Inferior parietal cortex (tissue), 1 donor: ENCODE results near the gene DYRK1A.
"Not testable (repeated sequence)": the region's sequence is repeated elsewhere in the genome, so short reads cannot be mapped to it uniquely, and the experiment has no call there.

Experiments
- DNase-seq: peaks from one replicate; pipeline ENCODE4 v3.0.0-alpha.2; 2016; ENCODE audit errors: extremely low spot score

DYRK1A gene

DNA sequence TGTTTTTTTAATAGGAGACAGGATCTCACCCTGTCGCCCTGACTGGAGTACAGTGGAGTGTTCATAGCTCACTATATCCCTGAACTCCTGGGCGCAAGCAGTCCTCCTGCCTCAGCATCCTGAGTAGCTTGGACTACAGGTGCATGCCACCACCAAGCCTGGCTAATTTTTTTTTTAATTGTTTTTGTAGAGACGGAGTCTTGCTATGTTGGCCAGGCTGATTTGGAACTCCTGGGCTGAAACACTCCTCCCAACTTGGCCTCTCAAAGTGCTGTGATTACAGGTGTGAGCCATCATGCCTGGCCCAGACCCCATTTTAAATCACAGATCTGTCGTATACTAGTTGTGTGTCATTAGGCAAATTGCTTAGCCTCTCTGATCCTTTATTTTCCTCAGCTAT, 161.1 kb downstream of the DYRK1A start:
- DNase-seq: no peak

DNA sequence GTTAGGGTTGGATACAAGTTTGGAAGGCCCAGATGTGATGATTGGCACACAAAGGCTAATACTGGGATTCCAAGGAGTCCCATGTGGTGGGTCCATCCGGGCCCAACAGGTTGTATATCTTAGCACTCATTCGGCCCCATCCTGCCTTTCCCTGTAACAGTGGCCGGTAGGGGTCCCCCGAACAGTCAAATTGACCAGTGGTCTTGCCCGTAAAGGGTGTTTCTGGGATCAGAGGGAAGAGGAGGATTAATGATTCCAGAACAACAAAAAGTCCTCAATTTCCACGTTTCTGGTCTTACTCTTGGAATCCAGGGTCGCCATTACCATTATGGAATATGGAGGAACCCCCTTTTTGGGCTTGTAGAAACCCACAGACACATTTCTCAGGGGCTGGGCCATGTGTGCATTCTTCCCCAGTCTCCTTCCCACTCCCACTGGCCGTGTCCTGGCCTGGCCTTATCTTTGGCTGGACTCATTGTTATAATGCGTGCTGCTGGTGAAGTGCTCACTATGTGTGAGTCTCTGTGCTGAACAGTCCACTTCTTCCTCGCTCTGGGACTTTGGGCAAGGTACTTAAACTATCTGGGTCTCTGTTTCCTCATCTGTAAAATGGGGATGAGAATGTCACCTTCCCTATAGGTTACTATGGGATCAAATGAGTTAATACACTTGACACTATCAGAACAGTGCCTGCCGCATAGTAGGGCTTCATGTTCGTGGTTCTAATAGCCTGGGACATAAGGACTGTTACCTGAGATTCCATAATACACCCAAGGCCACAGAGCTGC, 161.8 kb downstream of the DYRK1A start:
- no peak for DNase-seq

DNA sequence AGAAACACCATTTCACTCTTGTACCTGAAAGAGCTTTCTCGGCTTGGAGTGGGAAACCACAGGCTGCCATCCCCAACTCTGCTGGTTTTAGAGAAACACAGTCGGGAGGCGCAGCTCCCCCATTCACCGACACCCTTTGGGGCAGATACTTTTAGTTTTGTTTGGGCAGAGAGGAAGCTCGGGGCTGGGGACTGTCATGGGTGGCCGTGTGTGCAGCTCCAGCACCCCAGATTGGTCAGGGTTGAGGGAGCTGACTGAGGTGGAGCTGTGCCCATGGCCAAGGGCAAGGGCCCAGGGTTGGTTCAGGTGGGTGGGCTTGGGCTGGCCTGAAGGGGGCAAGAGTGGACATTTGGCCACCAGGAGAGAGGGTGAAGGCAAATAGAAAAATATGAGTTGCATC, 163.1 kb downstream of the DYRK1A start:
- DNase-seq: no peak

DNA sequence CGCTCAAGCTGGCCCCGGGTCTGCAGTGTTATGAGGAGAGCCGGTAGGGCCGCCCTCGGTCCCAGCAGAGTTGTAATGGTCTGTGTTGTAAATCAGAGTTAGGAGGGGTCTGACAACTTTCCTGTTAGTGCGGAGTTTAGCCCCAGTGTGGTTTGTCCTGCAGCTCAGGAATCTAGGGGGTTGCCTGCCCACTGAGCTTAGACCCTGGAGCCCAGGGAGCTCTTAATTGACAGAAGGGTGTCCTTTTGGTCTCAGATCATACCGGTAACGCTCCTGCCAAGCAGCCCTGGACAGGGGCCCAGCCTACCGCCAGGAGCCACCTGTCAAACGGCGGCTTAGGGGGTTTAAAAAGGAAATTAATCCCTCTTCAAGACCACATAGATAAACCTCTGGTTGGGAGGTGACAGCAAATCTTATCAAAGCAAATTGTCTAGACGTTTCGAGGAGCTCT, 164.4 kb downstream of the DYRK1A start:
- no peak for DNase-seq

DNA sequence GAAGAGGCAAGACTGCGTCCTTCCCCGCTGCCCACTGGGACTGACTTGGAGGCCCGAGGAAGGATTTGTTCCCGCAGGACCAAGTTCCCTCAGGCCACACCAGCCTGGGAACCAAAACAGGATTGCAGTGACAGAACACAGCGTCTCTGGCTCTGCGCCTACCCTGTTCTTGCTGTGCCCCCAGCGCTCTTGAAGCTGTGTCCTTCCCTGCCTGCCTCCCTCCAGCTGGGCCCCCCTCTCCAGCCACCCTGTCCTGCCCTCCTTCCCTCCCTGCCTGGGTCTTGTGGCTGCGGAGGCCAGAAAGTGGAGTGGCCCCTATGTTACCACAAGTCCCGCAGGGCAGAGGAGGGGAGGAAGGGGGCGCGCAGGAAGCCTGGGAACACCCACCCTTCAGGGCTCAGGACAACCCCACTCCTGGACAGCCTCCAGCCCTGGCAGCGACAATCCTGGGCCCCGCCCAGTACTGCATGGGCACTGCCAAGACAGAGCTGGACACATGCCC, 164.9 kb downstream of the DYRK1A start:
- DNase-seq: no peak

DNA sequence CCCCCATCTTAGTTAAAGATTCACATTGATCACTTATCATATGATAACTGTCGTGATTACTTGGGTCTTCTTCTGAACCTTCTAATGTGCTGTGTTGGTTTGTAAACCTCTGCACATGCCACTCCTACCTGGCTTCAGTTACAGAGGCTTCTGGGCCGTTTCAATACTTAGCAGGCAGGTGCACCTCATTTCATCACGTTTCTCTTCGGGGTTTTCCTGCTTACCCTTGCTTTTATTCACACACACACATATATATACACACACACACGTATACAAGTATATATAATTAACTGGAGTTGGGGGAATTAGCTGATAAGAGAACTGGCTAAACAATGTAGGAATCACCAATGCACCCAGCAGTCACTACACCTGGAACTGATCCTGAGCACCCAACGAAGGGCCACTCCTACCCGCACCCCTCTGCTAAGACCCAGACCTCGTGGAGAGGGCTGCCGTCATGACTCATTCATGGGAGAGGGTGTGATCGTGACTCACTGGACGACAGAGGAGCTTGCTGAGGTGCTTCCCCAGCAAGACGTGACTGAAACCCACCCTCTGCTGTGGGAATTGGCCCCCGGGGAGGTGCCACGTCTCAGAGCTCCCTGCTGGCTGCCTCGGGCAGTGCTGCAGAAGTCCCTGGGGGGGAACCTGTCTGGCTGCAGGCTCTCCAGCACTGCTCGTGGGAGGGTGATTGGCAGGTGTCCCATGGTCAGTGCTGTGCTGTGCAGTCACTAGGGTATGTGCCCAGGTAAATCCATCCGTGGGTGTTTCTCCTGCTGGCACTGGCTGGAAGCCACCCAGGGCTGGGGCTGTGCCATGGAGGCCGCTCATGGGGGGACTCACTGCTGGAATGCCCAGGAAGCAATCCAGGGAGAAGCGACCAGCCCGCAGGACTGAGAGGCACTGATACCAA, 166.6 kb downstream of the DYRK1A start:
- DNase-seq: no peak

DNA sequence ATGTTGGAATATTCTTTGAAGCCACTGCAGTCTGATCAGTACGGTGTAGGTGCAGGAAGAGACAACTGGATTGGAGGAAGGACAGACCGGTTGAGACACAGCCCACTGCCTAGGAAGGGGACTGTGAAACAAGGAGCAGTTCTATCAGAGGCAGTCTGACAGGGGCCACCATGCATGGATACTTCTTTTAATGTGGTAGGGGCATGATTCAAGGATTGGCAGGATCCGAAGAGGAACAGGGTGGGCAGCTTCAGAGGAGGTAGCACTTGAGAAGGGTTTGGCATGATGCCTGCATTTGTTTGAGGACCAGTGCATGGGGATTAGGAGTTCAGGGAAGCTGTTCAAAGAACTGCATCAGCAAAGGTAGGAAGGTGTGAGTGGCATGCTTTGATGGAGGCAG, 167.9 kb downstream of the DYRK1A start:
- DNase-seq: no peak

DNA sequence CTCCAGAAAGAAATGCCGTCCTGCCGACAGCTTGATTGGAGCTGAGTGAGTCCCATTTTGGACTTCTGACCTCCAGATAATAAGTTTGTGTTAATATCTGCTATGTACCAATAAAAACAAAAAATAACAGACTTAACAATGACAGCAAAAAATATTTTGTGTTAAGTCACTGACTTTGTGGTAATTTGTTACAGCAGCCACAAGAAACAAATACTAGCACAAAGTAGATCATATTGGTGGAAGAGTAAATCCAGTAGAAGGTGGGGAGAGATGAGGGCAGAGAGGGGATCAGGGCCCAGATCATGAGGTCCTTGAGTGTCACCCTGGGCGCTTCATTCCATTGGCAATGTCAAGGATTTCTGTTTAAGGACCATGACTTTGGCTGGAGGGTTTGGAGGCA, 168.6 kb downstream of the DYRK1A start:
- DNase-seq: no peak

DNA sequence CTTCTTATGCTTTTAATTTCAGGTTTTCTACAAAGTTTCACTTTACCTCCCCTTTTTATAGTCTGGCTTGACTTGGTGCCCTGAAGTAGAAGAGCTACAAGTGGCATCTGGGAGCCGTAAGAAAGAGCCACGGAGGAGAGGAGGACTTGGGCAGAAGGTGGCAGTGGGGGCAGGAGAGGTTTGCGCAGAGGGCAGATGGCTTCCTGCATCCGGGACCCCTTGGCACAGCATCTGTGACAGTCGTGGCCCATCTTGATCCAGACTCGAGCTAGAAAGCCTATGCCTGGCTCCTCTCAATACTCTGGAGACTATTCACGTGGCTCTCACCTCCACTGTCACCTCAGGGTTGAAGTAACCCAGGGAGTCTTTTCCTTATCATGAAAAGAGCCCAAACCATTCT, 169.1 kb downstream of the DYRK1A start:
- DNase-seq: no peak

DNA sequence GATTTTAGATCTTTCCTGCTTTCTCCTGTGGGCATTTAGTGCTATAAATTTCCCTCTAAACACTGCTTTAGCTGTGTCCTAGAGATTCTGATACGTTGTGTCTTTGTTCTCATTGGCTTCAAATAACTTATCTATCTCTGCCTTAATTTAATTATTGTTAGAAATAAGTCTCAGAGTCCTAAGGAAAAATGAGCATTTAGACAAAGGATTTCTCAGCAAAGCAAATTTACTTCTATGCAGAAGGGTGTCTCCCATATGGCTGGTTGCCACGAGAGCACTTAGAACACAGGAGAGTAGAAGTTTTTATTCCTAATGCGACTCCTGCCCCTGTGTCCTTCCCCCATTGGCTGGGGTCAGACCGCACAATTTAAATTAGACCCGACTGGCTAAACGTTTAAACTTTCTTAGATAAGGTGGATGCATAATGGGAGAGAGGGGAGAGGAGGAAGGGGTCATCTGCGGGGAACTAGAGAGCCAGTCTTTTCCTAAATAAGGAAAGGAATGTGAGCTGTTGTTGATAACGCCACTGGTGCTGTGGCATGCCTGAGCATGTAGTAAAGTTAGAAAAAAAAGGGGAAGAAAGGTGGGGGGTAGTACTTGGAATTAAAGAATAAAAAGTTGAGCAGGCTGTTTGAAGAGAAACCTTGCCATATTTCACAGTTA, 170.2 kb downstream of the DYRK1A start:
- DNase-seq: no peak

DNA sequence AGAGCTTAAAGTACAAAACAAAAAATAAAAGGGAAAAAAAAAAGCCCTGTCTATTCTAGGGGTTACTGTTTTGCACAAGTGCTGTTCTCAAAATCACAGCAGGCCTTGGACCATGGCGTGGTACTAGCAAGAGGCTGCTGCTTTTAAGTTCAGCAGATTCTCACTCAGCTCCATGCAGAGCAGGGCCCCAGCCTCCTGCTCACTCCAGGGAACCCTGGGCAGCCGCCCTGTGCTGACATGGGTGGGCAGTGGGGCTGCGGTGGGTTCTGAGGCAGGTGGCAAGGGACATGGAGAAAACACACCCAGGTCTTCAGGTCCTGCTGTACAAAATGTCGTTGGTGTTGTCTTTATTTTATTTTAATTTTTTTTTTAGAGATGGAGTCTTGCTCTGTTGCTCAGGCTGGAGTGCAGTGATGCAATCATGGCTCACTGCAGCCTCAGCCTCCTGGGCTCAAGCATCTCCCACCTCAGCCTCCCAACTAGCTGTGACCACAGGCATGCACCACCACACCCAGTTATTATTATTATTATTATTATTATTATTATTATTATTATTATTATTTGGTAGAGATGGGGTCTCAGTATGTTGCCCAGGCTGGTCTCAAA, 170.9 kb downstream of the DYRK1A start:
- DNase-seq: no peak

DNA sequence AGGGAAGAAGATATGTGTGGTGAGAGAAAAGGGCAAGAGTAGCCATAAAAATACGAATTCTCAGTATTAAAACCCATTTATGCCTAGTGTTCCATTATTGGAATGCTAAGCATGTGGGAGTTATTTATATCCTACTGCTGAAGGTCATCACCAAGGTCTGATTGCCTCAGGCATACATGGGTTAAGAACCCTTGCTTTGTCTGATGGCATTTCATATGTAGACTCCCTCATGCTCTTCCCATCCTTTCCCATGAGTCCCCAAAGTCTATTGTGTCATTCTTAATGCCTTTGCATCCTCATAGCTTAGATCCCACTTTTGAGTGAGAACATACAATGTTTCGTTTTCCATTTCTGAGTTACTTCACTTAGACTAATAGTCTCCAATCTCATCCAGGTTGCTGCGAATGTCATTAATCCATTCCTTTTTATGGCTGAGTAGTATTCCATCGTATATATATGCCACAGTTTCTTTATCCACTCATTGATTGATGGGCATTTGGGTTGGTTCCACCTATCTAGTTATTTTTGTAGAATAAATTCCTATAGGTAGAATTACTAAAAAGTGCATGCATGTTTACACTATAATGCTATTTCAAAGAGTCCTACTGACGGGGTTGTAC, 172.5 kb downstream of the DYRK1A start:
- no peak for DNase-seq

DNA sequence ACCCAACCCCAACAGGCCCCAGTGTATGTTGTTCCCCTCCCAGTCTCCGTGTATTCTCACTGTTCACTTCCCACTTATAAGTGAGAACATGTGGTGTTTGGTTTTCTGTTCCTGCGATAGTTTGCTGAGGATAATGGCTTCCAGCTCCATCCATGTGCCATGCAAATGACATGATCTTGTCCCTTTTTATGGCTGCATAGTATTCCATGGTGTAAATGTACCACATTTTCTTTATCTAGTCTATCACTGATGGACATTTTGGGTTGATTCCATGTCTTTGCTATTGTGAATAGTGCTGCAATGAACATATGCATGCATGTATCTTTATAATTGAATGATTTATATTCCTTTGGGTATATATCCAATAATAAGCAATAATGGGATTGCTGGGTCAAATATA, 174.6 kb downstream of the DYRK1A start:
- DNase-seq: not testable (repeated sequence)

DNA sequence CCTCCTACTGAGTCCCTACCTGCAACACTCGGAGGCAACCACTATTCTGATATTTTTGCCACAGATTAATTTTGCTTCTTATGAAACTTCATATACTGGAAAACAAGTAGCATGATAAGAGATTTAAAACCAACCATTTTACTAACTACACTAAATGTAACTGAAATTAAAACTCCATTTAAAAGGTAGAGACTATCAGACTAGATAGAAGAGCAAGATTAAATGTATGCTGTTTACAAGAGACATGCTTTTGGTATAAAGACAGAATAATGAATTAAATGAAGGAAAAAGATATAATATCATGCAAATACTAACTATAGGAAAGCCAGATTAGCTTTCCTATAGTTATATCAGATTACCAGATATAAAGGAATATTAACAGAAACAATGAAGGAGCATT, 175.9 kb downstream of the DYRK1A start:
- no peak for DNase-seq

DNA sequence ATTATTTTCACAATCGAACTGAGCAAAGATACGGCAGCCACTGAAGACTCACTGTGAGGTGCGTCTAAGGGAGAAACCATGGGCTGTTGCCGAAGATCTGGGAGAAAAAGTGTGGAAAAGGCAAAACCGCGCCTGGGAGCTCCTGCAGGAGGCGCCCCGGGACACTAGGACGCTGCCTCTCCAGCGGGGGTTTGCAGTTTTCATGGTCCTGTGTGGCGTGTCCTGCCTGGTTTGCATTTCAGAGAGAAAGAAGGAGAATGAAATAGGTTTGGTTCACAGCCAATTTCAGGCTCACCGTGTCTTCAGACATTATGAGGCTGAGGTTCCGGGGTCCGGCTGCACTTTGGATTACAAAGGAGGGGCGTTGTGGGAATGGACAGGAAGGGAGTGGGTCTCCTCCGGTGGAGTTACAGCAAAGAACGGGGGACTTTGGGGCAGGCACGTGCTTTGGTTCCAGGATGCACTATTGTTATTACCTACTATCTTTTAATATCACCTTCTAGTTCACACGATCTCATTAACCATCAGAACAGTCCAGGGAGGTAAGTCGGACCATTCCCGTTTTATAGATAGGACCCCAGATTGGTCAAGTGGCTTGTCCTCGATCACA, 179.8 kb downstream of the DYRK1A start:
- no peak for DNase-seq

DNA sequence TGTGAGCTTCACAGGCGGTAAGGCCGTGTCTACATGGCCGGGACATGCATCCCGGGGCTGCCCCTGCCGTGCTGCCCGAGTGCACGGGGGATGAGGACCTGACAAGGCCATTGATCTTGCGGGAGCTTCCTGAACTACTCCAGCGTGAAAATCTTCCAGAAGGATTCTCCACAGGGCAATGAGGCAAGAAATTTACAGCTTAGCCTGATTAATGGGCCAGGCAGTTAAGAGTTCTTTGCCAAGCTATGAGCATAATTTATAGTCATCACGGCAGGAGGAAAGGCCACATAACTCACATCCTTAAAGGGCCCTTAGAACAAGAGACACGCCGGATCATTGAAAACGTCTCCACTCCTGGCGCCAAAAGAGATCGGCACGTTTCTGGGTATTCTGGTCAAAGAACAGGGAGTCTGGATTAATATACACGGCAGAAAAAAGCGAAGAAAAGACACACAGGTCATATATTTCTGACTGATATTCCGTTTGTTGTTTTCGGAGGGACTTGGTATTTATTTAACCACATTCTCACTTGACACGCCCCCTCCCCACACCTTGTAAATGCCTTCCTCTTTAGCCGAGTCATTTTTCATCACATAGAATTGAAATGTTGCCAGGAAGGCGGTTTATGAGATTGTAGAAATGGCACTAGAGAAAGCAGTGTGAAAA, 180.5 kb downstream of the DYRK1A start:
- DNase-seq: no peak

DNA sequence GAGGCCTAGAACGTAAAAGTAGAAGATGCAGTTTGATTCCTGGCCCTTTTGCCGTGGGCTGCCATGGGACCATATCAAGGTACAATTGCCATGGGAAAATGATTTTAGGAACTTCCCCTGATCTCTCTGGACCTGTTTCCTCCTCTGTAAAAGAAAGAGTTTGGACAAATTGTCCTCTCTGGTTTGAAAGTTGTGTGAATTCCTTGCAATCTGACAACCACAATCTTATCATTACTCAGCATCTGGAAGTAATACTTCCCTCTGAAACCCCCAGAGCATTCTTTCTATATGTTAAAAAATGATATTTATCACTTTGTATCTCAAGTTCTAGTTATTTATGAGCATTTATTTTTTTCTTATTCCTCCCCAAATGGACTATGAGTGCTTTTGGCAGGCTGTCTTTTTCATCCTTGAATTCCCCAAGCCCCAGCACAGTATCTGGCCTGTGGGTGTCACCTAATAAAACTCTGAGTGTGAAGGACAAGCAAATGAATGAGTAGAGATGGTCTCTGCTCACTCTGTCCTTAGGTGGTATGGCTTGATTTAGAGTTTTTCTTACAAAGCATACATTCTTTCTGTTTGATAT, 181.1 kb downstream of the DYRK1A start:
- no peak for DNase-seq

DNA sequence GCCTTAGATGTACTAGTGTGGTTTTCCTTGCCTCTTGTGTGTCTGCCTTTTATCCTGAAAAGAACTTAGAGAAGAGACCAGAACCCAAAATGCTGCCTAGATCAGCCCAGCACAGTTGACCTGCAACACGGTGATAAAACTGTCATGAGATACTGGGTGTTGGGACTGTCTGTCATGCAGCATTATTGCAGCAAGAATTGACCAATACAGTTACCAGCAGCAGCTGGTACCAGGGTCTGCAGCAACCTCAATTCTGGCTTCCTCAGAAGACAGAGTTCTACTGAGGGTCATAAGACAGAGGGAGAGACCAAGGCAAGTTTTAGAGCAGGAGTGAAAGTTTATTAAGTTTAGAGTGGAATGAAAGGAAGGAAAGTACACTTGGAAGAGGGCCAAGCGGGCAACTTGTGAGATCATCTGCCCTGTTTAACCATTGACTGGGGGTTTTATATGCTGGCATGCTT, 182.0 kb downstream of the DYRK1A start:
- no peak for DNase-seq

DNA sequence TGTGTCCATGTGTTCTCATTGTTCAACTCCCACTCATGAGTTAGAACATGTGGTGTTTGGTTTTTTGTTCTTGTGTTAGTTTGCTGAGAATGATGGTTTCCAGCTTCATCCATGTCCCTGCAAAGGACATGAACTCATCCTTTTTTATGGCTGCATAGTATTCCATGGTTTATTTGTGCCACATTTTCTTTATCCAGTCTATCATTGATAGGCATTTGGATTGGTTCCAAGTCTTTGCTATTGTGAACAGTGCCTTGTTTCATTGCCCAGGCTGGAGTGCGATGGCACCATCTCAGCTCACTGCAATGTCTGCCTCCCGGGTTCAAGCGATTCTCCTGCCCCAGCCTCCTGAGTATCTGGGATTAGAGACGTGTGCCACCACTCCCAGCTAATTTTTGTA, 183.2 kb downstream of the DYRK1A start:
- DNase-seq: not testable (repeated sequence)

DNA sequence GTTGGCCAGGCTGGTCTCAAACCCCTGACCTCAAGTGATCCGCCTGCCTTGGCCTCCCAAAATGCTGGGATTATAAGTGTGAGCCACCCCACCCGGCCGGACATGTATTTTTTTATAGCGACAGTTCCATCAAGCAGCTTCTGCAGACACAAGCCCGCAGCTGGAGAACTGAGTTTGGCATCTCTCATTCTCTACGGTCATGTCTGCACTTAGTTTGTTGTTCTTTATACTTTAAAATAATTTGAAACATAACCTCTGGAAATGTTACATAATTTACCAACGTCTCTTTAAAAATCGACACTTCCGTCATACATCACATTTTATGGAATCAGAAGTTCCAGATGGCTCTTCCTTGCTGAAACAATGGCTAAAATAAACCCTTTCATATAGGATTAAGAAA, 183.6 kb downstream of the DYRK1A start:
- no peak for DNase-seq
